GM12878 (cell line): Measurements from ENCODE around the gene TMEM208. TPM values are rescaled to one million over a fixed set of nuclear protein-coding genes. Genes with fewer than 3 reads are reported as not detected.
A peak's percentile ranks its signal among the peaks of the same experiment; 100 is the strongest.

Source experiments
- ATAC-seq: fragments of 200-7000 bp; cut with Tn5 transposase; 3 replicates; pipeline ENCODE4 v1.9.1; 2020; ENCODE audit warnings: mild to moderate bottlenecking, moderate library complexity
- BruUV-seq: library from RNA; stranded (reverse); fragments of 400-500 nt; replicated peaks from 2 replicates; lab custom pipeline; 2021; lab: Mats Ljungman, UMichigan
- CTCF ChIA-PET: fragments of 300-600 bp; sonication (Branson Sonifier 250); formaldehyde crosslinking; extraction: SDS; loops from one replicate; lab custom pipeline; 2021; ENCODE audit warnings: inconsistent platforms; lab: Yijun Ruan, JAX
- POLR2A ChIA-PET: fragments of 350-600 bp; formaldehyde crosslinking; extraction: SDS; loops from one replicate; lab custom pipeline; 2021; ENCODE audit warnings: inconsistent platforms; lab: Charles Lee
- RAD21 ChIA-PET: fragments of 300-600 bp; sonication (Branson Sonifier 250); formaldehyde crosslinking; loops from one replicate; lab custom pipeline; 2023; ENCODE audit warnings: antibody characterized with exemption; ENCODE audit not compliant: unreplicated experiment; lab: Charles Lee
- SMC1A ChIA-PET: fragments of 300-600 bp; sonication (Branson Sonifier 250); formaldehyde crosslinking; loops from one replicate; lab custom pipeline; 2023; ENCODE audit not compliant: unreplicated experiment, uncharacterized antibody; lab: Charles Lee
- DNase-seq: peaks from one replicate; pipeline ENCODE4 v3.0.0-alpha.2; 2011; ENCODE audit warnings: low read depth, low spot score
- FAIRE-seq: peaks from 3 replicates; lab custom pipeline; 2011; peaks lifted over from hg19 to GRCh38; lab: Jason Lieb, UNC
- H2AFZ ChIP-seq: 2 replicates; pipeline ENCODE4 v1.6.0; 2011; ENCODE audit warnings: low read depth, low read length, control low read depth; ENCODE audit not compliant: control insufficient read depth
- H3K27ac ChIP-seq: 2 replicates; pipeline ENCODE4 v1.5.1; 2011; ENCODE audit warnings: control low read depth; ENCODE audit not compliant: control insufficient read depth, insufficient read depth
- H3K27me3 ChIP-seq, 2 experiments: replicated peaks in 1 of 2; 2 replicates each; pipeline versions ENCODE4 v1.6.0 to v1.6.1; 2011; ENCODE audit warnings: low read length in 1 of 2; ENCODE audit not compliant: control insufficient read depth in 2 of 2, insufficient read depth in 2 of 2
- H3K36me3 ChIP-seq, 2 experiments: 2 replicates each; pipeline ENCODE4 v1.5.1; 2011; ENCODE audit warnings: low read length in 1 of 2; ENCODE audit not compliant: control insufficient read depth in 2 of 2, insufficient read depth in 2 of 2
- H3K4me1 ChIP-seq: 2 replicates; pipeline ENCODE4 v1.6.1; 2011; ENCODE audit warnings: mild to moderate bottlenecking, low read length, moderate library complexity, mixed read lengths; ENCODE audit not compliant: control insufficient read depth, insufficient read depth
- H3K4me2 ChIP-seq: 2 replicates; pipeline ENCODE4 v1.6.0; 2011; ENCODE audit warnings: control low read depth; ENCODE audit not compliant: control insufficient read depth, insufficient read depth
- H3K4me3 ChIP-seq: fragments of 200-600 bp; sonication (generic); 2 replicates; pipeline ENCODE4 v1.5.1; 2016
- H3K79me2 ChIP-seq: 2 replicates; pipeline ENCODE4 v1.6.0; 2011; ENCODE audit warnings: low read length; ENCODE audit not compliant: control insufficient read depth, insufficient read depth
- H3K9ac ChIP-seq: 2 replicates; pipeline ENCODE4 v1.8.0; 2011; ENCODE audit warnings: low read length, control low read depth, mixed read lengths; ENCODE audit not compliant: control insufficient read depth, insufficient read depth
- H3K9me3 ChIP-seq: replicated peaks from 3 replicates; pipeline ENCODE4 v1.5.1; 2011; ENCODE audit warnings: mild to moderate bottlenecking, low read length; ENCODE audit not compliant: control insufficient read depth, insufficient read depth
- H4K20me1 ChIP-seq: 2 replicates; pipeline ENCODE4 v1.6.0; 2011; ENCODE audit not compliant: control insufficient read depth, insufficient read depth
- BCLAF1 ChIP-seq: fragments of 450-650 bp; IDR thresholded peaks from 2 replicates; pipeline ENCODE4 v1.6.1; 2017; ENCODE audit warnings: antibody characterized with exemption, mild to moderate bottlenecking, moderate library complexity
- E4F1 ChIP-seq: fragments of 450-650 bp; IDR thresholded peaks from 2 replicates; pipeline ENCODE4 v1.6.1; 2018; ENCODE audit warnings: borderline replicate concordance, mild to moderate bottlenecking; ENCODE audit not compliant: partially characterized antibody
- MLLT1 ChIP-seq: fragments of 450-650 bp; IDR thresholded peaks from 2 replicates; pipeline ENCODE4 v1.6.1; 2016; ENCODE audit warnings: mild to moderate bottlenecking
- PBX3 ChIP-seq: IDR thresholded peaks from 2 replicates; pipeline ENCODE4 v1.6.1; 2011; ENCODE audit warnings: mild to moderate bottlenecking, low read depth, low read length, moderate library complexity; ENCODE audit not compliant: insufficient replicate concordance
- RBBP5 ChIP-seq: fragments of 200-600 bp; sonication (generic); conservative IDR thresholded peaks from 2 replicates; pipeline ENCODE4 v1.6.1; 2016
- TARDBP ChIP-seq: IDR thresholded peaks from 2 replicates; pipeline ENCODE4 v1.6.1; 2016; ENCODE audit warnings: borderline replicate concordance
- WGBS: methylation state at CpG from one replicate; pipeline ENCODE4 v1.1.6; 2016; ENCODE audit warnings: low lambda C conversion rate; ENCODE audit not compliant: insufficient replicate concordance, insufficient coverage; ENCODE audit errors: missing lambda C conversion rate; 5-methylcytosine and 5-hydroxymethylcytosine counted together
- in situ Hi-C: fragments of 300-500 bp; cut with MboI; formaldehyde crosslinking; loops from 9 replicates; pipeline ENCODE4 v1.14.3; 2018; ENCODE audit warnings: mixed read lengths
- intact Hi-C: fragments of 100-400 bp; cut with micrococcal nuclease; formaldehyde crosslinking; loops from one replicate; pipeline ENCODE4 v1.14.2; 2022; ENCODE audit not compliant: unreplicated experiment
- polyA plus RNA-seq, 11 experiments: library from polyadenylated mRNA; depleted of rRNA in 4 of 11; unstranded in 6 of 11; stranded (reverse) in 5 of 11; fragments of >200 nt; fragmentation: Nextera tagmentation in 4 of 11; fragmentation: Illumina TruSeq in 1 of 11; extraction: Ambion mirVana in 4 of 11; extraction: Trizol in 1 of 11; gene quantifications; 1 replicate in 1 of 11; 2 replicates in 10 of 11; pipeline versions ENCODE4 v1.2.1 to v1.2.3, GENCODE V29; 2011 to 2016; ENCODE audit warnings: inconsistent platforms in 2 of 11, missing spikeins in 2 of 11, low read depth in 1 of 11
- total RNA-seq, 4 experiments: library from RNA; depleted of rRNA in 3 of 4; stranded (reverse); fragments of >200 nt in 3 of 4; fragmentation: Illumina TruSeq in 1 of 4; extraction: Trizol in 1 of 4; gene quantifications; 2 replicates each; pipeline versions ENCODE4 v1.2.1 to v1.2.3, GENCODE V29; 2013 to 2021

Gene TMEM208
- total and polyA plus RNA-seq, 10 of the 15 experiments (the other 5 are each of a cell fraction or from before 2014, with no cell fraction given), result 34.1 to 244 (median 54.1) TPM

- ChIA-PET POLR2A (interaction anchor here (1.0 to 1.2 kb wide), 3 partner anchors 25 to 172 kb away, joined by 3 to 6 read pairs (median 3); partner anchors contain the start of genes FBXL8, TMEM208 and TRADD), RAD21 (interaction anchor here (0.6 to 2.3 kb wide), 11 partner anchors 11 to 252 kb away, joined by 3 to 9 read pairs (median 3); partner anchors contain the start of genes FBXL8, NOL3 and TRADD), CTCF (interaction anchor here (0.5 to 2.9 kb wide), 32 partner anchors 9 to 235 kb away, joined by 3 to 34 read pairs (median 4); partner anchors contain the start of genes B3GNT9, CBFB, FBXL8 and NOL3), SMC1A (interaction anchor here (0.9 to 1.7 kb wide), 6 partner anchors 11 to 211 kb away, joined by 3 to 9 read pairs (median 6); no protein-coding TSS in a partner anchor)
- no TSS peak for BruUV-seq
- in situ Hi-C loops, result no loop called here
- peaks cover 4% of the 10 kb centered on the region for H3K4me1 ChIP-seq
- WGBS, result under 1% methylated on average over 12 of the region's 12 CpGs
- DNase-seq, result no peak
- intact Hi-C loops, result loop anchor here (1.0 to 2.0 kb wide), 4 partner anchors 61 to 231 kb away; partner anchors contain the start of gene FHOD1
- peaks cover 5% of the 10 kb centered on the region for H3K79me2 ChIP-seq
- no peak overlapping the region for H2AFZ ChIP-seq
- no peak for ATAC-seq
- TF ChIP-seq RBBP5 (no peak), MLLT1 (0 out of 2 replicates have a peak, but pooled peaks have one; percentile 5)
- no peak for FAIRE-seq
- H3K4me2 ChIP-seq, result no peak overlapping the region
- H3K9me3 ChIP-seq, result no peaks in the 10 kb centered on the region
- no peak overlapping the region for H3K9ac ChIP-seq
- no peaks in the 10 kb centered on the region for H4K20me1 ChIP-seq
- no peak overlapping the region for H3K27ac ChIP-seq
- no peaks in the 10 kb centered on the region for H3K36me3 ChIP-seq
- H3K27me3 ChIP-seq, result peaks cover 0 to 3% of the 10 kb centered on the region in 2 experiments; a peak in 2 of 4 replicates
- H3K4me3 ChIP-seq, result no peak overlapping the region
Observed at GRCh38 chr16:67185651-67186134, 41.2 kb upstream of the TMEM208 start.

- in situ Hi-C loops (no loop called here), intact Hi-C loops (no loop called here)
- Histone ChIP-seq H2AFZ (no peak overlapping the region), H4K20me1 (no peaks in the 10 kb centered on the region), H3K79me2 (peaks cover 5% of the 10 kb centered on the region), H3K4me1 (peaks cover 7% of the 10 kb centered on the region), H3K27ac (no peak overlapping the region), H3K9ac (no peak overlapping the region), H3K9me3 (no peaks in the 10 kb centered on the region), H3K27me3 (peaks cover 0 to 3% of the 10 kb centered on the region in 2 experiments; a peak in 2 of 4 replicates), H3K36me3 (no peaks in the 10 kb centered on the region), H3K4me2 (no peak overlapping the region), H3K4me3 (no peak overlapping the region)
- POLR2A ChIA-PET, result no interaction called here
- FAIRE-seq (no peak), DNase-seq (no peak), ATAC-seq (no peak)
- BruUV-seq, result no TSS peak
- CTCF ChIA-PET, result interaction anchor here (2.9 kb wide), 1 partner anchor 27 kb away, joined by 15 read pairs; the partner anchor contains the start of genes FBXL8 and TRADD
- RAD21 ChIA-PET, result interaction anchor here (1.3 kb wide), 1 partner anchor 31 kb away, joined by 4 read pairs; no protein-coding TSS in a partner anchor
- SMC1A ChIA-PET, result no interaction called here
- 19% methylated on average over 5 of the region's 5 CpGs for whole genome bisulfite sequencing
- TF ChIP-seq PBX3 (no peak), TARDBP (no peak), BCLAF1 (no peak), E4F1 (no peak)
Observed at GRCh38 chr16:67186550-67186950, 40.4 kb upstream of the TMEM208 start.
